GM12878 (cell line): Measurements from ENCODE around the gene TUBB. TPM values are rescaled to one million over a fixed set of nuclear protein-coding genes. Genes with fewer than 3 reads are reported as not detected.

Experiments used
- ATAC-seq: fragments of 200-7000 bp; cut with Tn5 transposase; 3 replicates; pipeline ENCODE4 v1.9.1; 2020; ENCODE audit warnings: mild to moderate bottlenecking, moderate library complexity
- BruUV-seq: library from RNA; stranded (reverse); fragments of 400-500 nt; replicated peaks from 2 replicates; lab custom pipeline; 2021; lab: Mats Ljungman, UMichigan
- CTCF ChIA-PET: fragments of 300-600 bp; sonication (Branson Sonifier 250); formaldehyde crosslinking; extraction: SDS; loops from one replicate; lab custom pipeline; 2021; ENCODE audit warnings: inconsistent platforms; lab: Yijun Ruan, JAX
- POLR2A ChIA-PET: fragments of 350-600 bp; formaldehyde crosslinking; extraction: SDS; loops from one replicate; lab custom pipeline; 2021; ENCODE audit warnings: inconsistent platforms; lab: Charles Lee
- RAD21 ChIA-PET: fragments of 300-600 bp; sonication (Branson Sonifier 250); formaldehyde crosslinking; loops from one replicate; lab custom pipeline; 2023; ENCODE audit warnings: antibody characterized with exemption; ENCODE audit not compliant: unreplicated experiment; lab: Charles Lee
- SMC1A ChIA-PET: fragments of 300-600 bp; sonication (Branson Sonifier 250); formaldehyde crosslinking; loops from one replicate; lab custom pipeline; 2023; ENCODE audit not compliant: unreplicated experiment, uncharacterized antibody; lab: Charles Lee
- DNase-seq: peaks from one replicate; pipeline ENCODE4 v3.0.0-alpha.2; 2011; ENCODE audit warnings: low read depth, low spot score
- FAIRE-seq: peaks from 3 replicates; lab custom pipeline; 2011; peaks lifted over from hg19 to GRCh38; lab: Jason Lieb, UNC
- H2AFZ ChIP-seq: 2 replicates; pipeline ENCODE4 v1.6.0; 2011; ENCODE audit warnings: low read depth, low read length, control low read depth; ENCODE audit not compliant: control insufficient read depth
- H3K27ac ChIP-seq: 2 replicates; pipeline ENCODE4 v1.5.1; 2011; ENCODE audit warnings: control low read depth; ENCODE audit not compliant: control insufficient read depth, insufficient read depth
- H3K27me3 ChIP-seq, 2 experiments: replicated peaks in 1 of 2; 2 replicates each; pipeline versions ENCODE4 v1.6.0 to v1.6.1; 2011; ENCODE audit warnings: low read length in 1 of 2; ENCODE audit not compliant: control insufficient read depth in 2 of 2, insufficient read depth in 2 of 2
- H3K36me3 ChIP-seq, 2 experiments: 2 replicates each; pipeline ENCODE4 v1.5.1; 2011; ENCODE audit warnings: low read length in 1 of 2; ENCODE audit not compliant: control insufficient read depth in 2 of 2, insufficient read depth in 2 of 2
- H3K4me1 ChIP-seq: 2 replicates; pipeline ENCODE4 v1.6.1; 2011; ENCODE audit warnings: mild to moderate bottlenecking, low read length, moderate library complexity, mixed read lengths; ENCODE audit not compliant: control insufficient read depth, insufficient read depth
- H3K4me2 ChIP-seq: 2 replicates; pipeline ENCODE4 v1.6.0; 2011; ENCODE audit warnings: control low read depth; ENCODE audit not compliant: control insufficient read depth, insufficient read depth
- H3K4me3 ChIP-seq: fragments of 200-600 bp; sonication (generic); 2 replicates; pipeline ENCODE4 v1.5.1; 2016
- H3K79me2 ChIP-seq: 2 replicates; pipeline ENCODE4 v1.6.0; 2011; ENCODE audit warnings: low read length; ENCODE audit not compliant: control insufficient read depth, insufficient read depth
- H3K9ac ChIP-seq: 2 replicates; pipeline ENCODE4 v1.8.0; 2011; ENCODE audit warnings: low read length, control low read depth, mixed read lengths; ENCODE audit not compliant: control insufficient read depth, insufficient read depth
- H3K9me3 ChIP-seq: replicated peaks from 3 replicates; pipeline ENCODE4 v1.5.1; 2011; ENCODE audit warnings: mild to moderate bottlenecking, low read length; ENCODE audit not compliant: control insufficient read depth, insufficient read depth
- H4K20me1 ChIP-seq: 2 replicates; pipeline ENCODE4 v1.6.0; 2011; ENCODE audit not compliant: control insufficient read depth, insufficient read depth
- E2F8 ChIP-seq: fragments of 450-650 bp; IDR thresholded peaks from 2 replicates; pipeline ENCODE4 v1.6.1; 2018; ENCODE audit warnings: mild to moderate bottlenecking, low read depth, moderate library complexity; ENCODE audit not compliant: partially characterized antibody
- IKZF1 ChIP-seq: fragments of 450-650 bp; conservative IDR thresholded peaks from 2 replicates; pipeline ENCODE4 v1.6.1; 2017; ENCODE audit warnings: antibody characterized with exemption, mild to moderate bottlenecking
- IKZF2 ChIP-seq, 2 experiments: fragments of 450-650 bp; IDR thresholded peaks; 2 replicates each; pipeline ENCODE4 v1.6.1; 2017; ENCODE audit warnings: mild to moderate bottlenecking in 2 of 2, moderate library complexity in 2 of 2
- SPI1 ChIP-seq: IDR thresholded peaks from 2 replicates; pipeline ENCODE4 v1.6.1; 2011; ENCODE audit warnings: low read depth, mild to moderate bottlenecking, low read length, moderate library complexity, borderline replicate concordance; ENCODE audit not compliant: insufficient read depth
- ZNF217 ChIP-seq: fragments of 450-650 bp; IDR thresholded peaks from 2 replicates; pipeline ENCODE4 v1.6.1; 2017; ENCODE audit warnings: antibody characterized with exemption, mild to moderate bottlenecking
- ZNF687 ChIP-seq: fragments of 450-650 bp; IDR thresholded peaks from 2 replicates; pipeline ENCODE4 v1.6.1; 2017; ENCODE audit warnings: mild to moderate bottlenecking, moderate library complexity
- WGBS: methylation state at CpG from one replicate; pipeline ENCODE4 v1.1.6; 2016; ENCODE audit warnings: low lambda C conversion rate; ENCODE audit not compliant: insufficient replicate concordance, insufficient coverage; ENCODE audit errors: missing lambda C conversion rate; 5-methylcytosine and 5-hydroxymethylcytosine counted together
- in situ Hi-C: fragments of 300-500 bp; cut with MboI; formaldehyde crosslinking; loops from 9 replicates; pipeline ENCODE4 v1.14.3; 2018; ENCODE audit warnings: mixed read lengths
- intact Hi-C: fragments of 100-400 bp; cut with micrococcal nuclease; formaldehyde crosslinking; loops from one replicate; pipeline ENCODE4 v1.14.2; 2022; ENCODE audit not compliant: unreplicated experiment
- polyA plus RNA-seq, 11 experiments: library from polyadenylated mRNA; depleted of rRNA in 4 of 11; unstranded in 6 of 11; stranded (reverse) in 5 of 11; fragments of >200 nt; fragmentation: Nextera tagmentation in 4 of 11; fragmentation: Illumina TruSeq in 1 of 11; extraction: Ambion mirVana in 4 of 11; extraction: Trizol in 1 of 11; gene quantifications; 1 replicate in 1 of 11; 2 replicates in 10 of 11; pipeline versions ENCODE4 v1.2.1 to v1.2.3, GENCODE V29; 2011 to 2016; ENCODE audit warnings: inconsistent platforms in 2 of 11, missing spikeins in 2 of 11, low read depth in 1 of 11
- total RNA-seq, 4 experiments: library from RNA; depleted of rRNA in 3 of 4; stranded (reverse); fragments of >200 nt in 3 of 4; fragmentation: Illumina TruSeq in 1 of 4; extraction: Trizol in 1 of 4; gene quantifications; 2 replicates each; pipeline versions ENCODE4 v1.2.1 to v1.2.3, GENCODE V29; 2013 to 2021

TUBB gene
- total and polyA plus RNA-seq, 10 of the 15 experiments (the other 5 are each of a cell fraction or from before 2014, with no cell fraction given) = 1,039 to 3,052 (median 1,656) TPM

- Histone ChIP-seq H3K4me2 (no peak overlapping the region), H2AFZ (no peak overlapping the region), H3K79me2 (no peaks in the 10 kb centered on the region), H3K27me3 (no peaks in the 10 kb centered on the region), H3K27ac (no peak overlapping the region), H4K20me1 (no peaks in the 10 kb centered on the region), H3K4me3 (no peak overlapping the region), H3K9me3 (no peaks in the 10 kb centered on the region), H3K36me3 (no peaks in the 10 kb centered on the region), H3K4me1 (peaks cover 3% of the 10 kb centered on the region; the same call in 1 of the 2 replicates), H3K9ac (no peak overlapping the region)
- RAD21 ChIA-PET = interaction anchor here (0.7 to 1.6 kb wide), 7 partner anchors 11 to 67 kb away, joined by 3 to 7 read pairs (median 4); no protein-coding TSS in a partner anchor
- CTCF ChIA-PET = interaction anchor here (1.0 to 1.7 kb wide), 4 partner anchors 8 to 70 kb away, joined by 4 to 6 read pairs (median 6); partner anchors contain the start of gene IER3
- in situ Hi-C loops = no loop called here
- no peak for DNase-seq
- SMC1A ChIA-PET = interaction anchor here (0.9 to 2.0 kb wide), 10 partner anchors 14 to 76 kb away, joined by 3 to 12 read pairs (median 4); no protein-coding TSS in a partner anchor
- peak; percentile 56 for ATAC-seq
- no peak for FAIRE-seq
- no TSS peak for BruUV-seq
- TF ChIP-seq ZNF217 = no peak
- no peak for TF ChIP-seq E2F8
- TF ChIP-seq IKZF1 = 0 out of 2 replicates have a peak, but pooled peaks have one; percentile 22
- peak; percentile 49; the same call in 1 of the 2 replicates for TF ChIP-seq SPI1
- TF ChIP-seq IKZF2 (IDR thresholded peaks at IDR 0.05) = 0 out of 4 replicates have a peak, but pooled peaks of 1 of the 2 experiments have one; percentile 21
- peak; percentile 52; the same call in 1 of the 2 replicates for TF ChIP-seq ZNF687
- POLR2A ChIA-PET = interaction anchor here (1.0 to 1.5 kb wide), 2 partner anchors 16 to 70 kb away, joined by 3 to 4 read pairs; no protein-coding TSS in a partner anchor
- 71% methylated on average over 12 of the region's 12 CpGs for WGBS
- intact Hi-C loops = no loop called here
Observed at GRCh38 chr6:30752157-30752927, 32.2 kb downstream of the TUBB start.
